Kidney glomerular epithelial cell (primary cell): ENCODE results near the gene SAMM50.

ENCODE experiments used
- DNase-seq: peaks from one replicate; lab custom pipeline; 2025; lab: John Stamatoyannopoulos, UW

The SAMM50 gene

GRCh38 chr22:43955040-43955882 is at the start of gene SAMM50:
TSS of gene SAMM50 (plus strand) at chr22:43955442. CDS start at chr22:43955578, 136 bp downstream.
- peak; percentile 87 for DNase-seq

GRCh38 chr22:43905681-43906080 is 49.6 kb upstream of the SAMM50 start:
- DNase-seq, result no peak

GRCh38 chr22:43909708-43910107 is 45.5 kb upstream of the SAMM50 start:
- no peak for DNase-seq

- no peak for DNase-seq
Observed at GRCh38 chr22:43910178-43910695, 45.0 kb upstream of the SAMM50 start.

- DNase-seq, result no peak
Observed at GRCh38 chr22:43911351-43911750, 43.9 kb upstream of the SAMM50 start.

- no peak for DNase-seq
Observed at GRCh38 chr22:43917521-43917920, 37.7 kb upstream of the SAMM50 start.

- no peak for DNase-seq
Observed at GRCh38 chr22:43919106-43919973, 35.9 kb upstream of the SAMM50 start.

GRCh38 chr22:43921370-43921769 is 33.9 kb upstream of the SAMM50 start:
- no peak for DNase-seq

- no peak for DNase-seq
Observed at GRCh38 chr22:43922123-43922522, 33.1 kb upstream of the SAMM50 start.

- DNase-seq, result no peak
Observed at GRCh38 chr22:43923191-43923590, 32.1 kb upstream of the SAMM50 start.

- peak; percentile 56 for DNase-seq
Observed at GRCh38 chr22:43923631-43924464, 31.4 kb upstream of the SAMM50 start, which contains the start of gene PNPLA3. TSS of gene PNPLA3 (plus strand) at chr22:43923805. CDS start at chr22:43923912, 107 bp downstream.

GRCh38 chr22:43924877-43925276 is 30.4 kb upstream of the SAMM50 start:
- no peak for DNase-seq

GRCh38 chr22:43925433-43926348 is 29.6 kb upstream of the SAMM50 start:
- DNase-seq, result no peak

GRCh38 chr22:43926349-43926710 is 28.9 kb upstream of the SAMM50 start:
- DNase-seq, result no peak

- DNase-seq, result no peak
Observed at GRCh38 chr22:43928468-43928867, 26.8 kb upstream of the SAMM50 start.

GRCh38 chr22:43928908-43929307 is 26.3 kb upstream of the SAMM50 start:
- no peak for DNase-seq

GRCh38 chr22:43931771-43932170 is 23.5 kb upstream of the SAMM50 start:
- DNase-seq, result no peak

- no peak for DNase-seq
Observed at GRCh38 chr22:43941449-43941848, 13.8 kb upstream of the SAMM50 start.

- no peak for DNase-seq
Observed at GRCh38 chr22:43944670-43945430, 10.4 kb upstream of the SAMM50 start.
